IMR-90 (cell line): ENCODE measurements around the gene MTUS2. TPM values are rescaled to one million over a fixed set of nuclear protein-coding genes. Genes with fewer than 3 reads are reported as not detected.

Source experiments
- ATAC-seq: fragments of 200-7000 bp; cut with Tn5 transposase; 2 replicates; pipeline ENCODE4 v1.9.1; 2020; ENCODE audit warnings: low read depth, mild to moderate bottlenecking, moderate library complexity
- BruUV-seq: library from RNA; stranded (reverse); fragments of 400-500 nt; replicated peaks from 2 replicates; lab custom pipeline; 2021; lab: Mats Ljungman, UMichigan
- CTCF ChIA-PET: fragments of 300-600 bp; formaldehyde crosslinking; extraction: SDS; loops from one replicate; lab custom pipeline; 2021; ENCODE audit warnings: antibody characterized with exemption; lab: Yijun Ruan, JAX
- POLR2A ChIA-PET: fragments of 300-600 bp; sonication (Branson Sonifier 250); formaldehyde crosslinking; loops from one replicate; lab custom pipeline; 2022; ENCODE audit warnings: antibody characterized with exemption; ENCODE audit not compliant: unreplicated experiment; lab: Charles Lee
- DNase-seq: peaks from one replicate; pipeline ENCODE4 v3.0.0; 2013
- H2AFZ ChIP-seq: replicated peaks from 2 replicates; pipeline ENCODE3; 2013; ENCODE audit warnings: low read length, mild to moderate bottlenecking; ENCODE audit not compliant: poor library complexity
- H2AK5ac ChIP-seq: 2 replicates; pipeline ENCODE4 v1.6.1; 2013; ENCODE audit warnings: low read depth, low read length, inconsistent platforms
- H2AK9ac ChIP-seq: replicated peaks from 2 replicates; pipeline ENCODE3; 2013; ENCODE audit warnings: mild to moderate bottlenecking, low read depth, low read length, moderate library complexity; ENCODE audit not compliant: poor library complexity
- H2BK120ac ChIP-seq: 2 replicates; pipeline ENCODE4 v1.6.1; 2013; ENCODE audit warnings: low read depth, low read length, inconsistent platforms
- H2BK15ac ChIP-seq: 3 replicates; pipeline ENCODE4 v1.6.1; 2013; ENCODE audit warnings: low read depth, low read length, inconsistent platforms
- H2BK20ac ChIP-seq: 2 replicates; pipeline ENCODE4 v1.6.1; 2013; ENCODE audit warnings: low read depth, mild to moderate bottlenecking, inconsistent platforms, low read length, moderate library complexity
- H2BK5ac ChIP-seq: 2 replicates; pipeline ENCODE4 v1.6.1; 2013; ENCODE audit warnings: mild to moderate bottlenecking, low read depth, low read length, inconsistent platforms; ENCODE audit not compliant: poor library complexity, severe bottlenecking
- H3K14ac ChIP-seq: replicated peaks from 2 replicates; pipeline ENCODE4 v1.6.1; 2013; ENCODE audit warnings: low read depth, low read length, inconsistent platforms
- H3K18ac ChIP-seq: 2 replicates; pipeline ENCODE4 v1.6.1; 2013; ENCODE audit warnings: low read depth, low read length, control low read depth
- H3K23ac ChIP-seq: 2 replicates; pipeline ENCODE4 v1.6.1; 2013; ENCODE audit warnings: low read depth, low read length, inconsistent platforms
- H3K27ac ChIP-seq: 2 replicates; pipeline ENCODE4 v1.5.1; 2013; ENCODE audit warnings: mild to moderate bottlenecking, control low read depth, low read length; ENCODE audit not compliant: insufficient read depth
- H3K27me3 ChIP-seq: 2 replicates; pipeline ENCODE4 v1.6.1; 2013; ENCODE audit warnings: low read length; ENCODE audit not compliant: control insufficient read depth, insufficient read depth
- H3K36me3 ChIP-seq: 2 replicates; pipeline ENCODE4 v1.6.1; 2013; ENCODE audit warnings: low read length, mixed read lengths; ENCODE audit not compliant: control insufficient read depth, insufficient read depth
- H3K4ac ChIP-seq: 2 replicates; pipeline ENCODE4 v1.6.1; 2013; ENCODE audit warnings: low read depth, low read length, inconsistent platforms
- H3K4me1 ChIP-seq: 2 replicates; pipeline ENCODE4 v1.6.1; 2013; ENCODE audit warnings: low read length, mixed read lengths; ENCODE audit not compliant: control insufficient read depth, insufficient read depth
- H3K4me2 ChIP-seq: 2 replicates; pipeline ENCODE4 v1.6.1; 2013; ENCODE audit warnings: low read depth, mild to moderate bottlenecking, control low read depth, low read length, moderate library complexity
- H3K4me3 ChIP-seq: 2 replicates; pipeline ENCODE4 v1.5.1; 2013; ENCODE audit warnings: low read depth, mild to moderate bottlenecking, control low read depth, low read length, moderate library complexity; ENCODE audit not compliant: insufficient read depth
- H3K56ac ChIP-seq: 2 replicates; pipeline ENCODE4 v1.6.1; 2013; ENCODE audit warnings: low read length, inconsistent platforms; ENCODE audit not compliant: insufficient read depth; ENCODE audit errors: extremely low read depth
- H3K79me1 ChIP-seq, 2 experiments: 2 replicates each; pipeline ENCODE4 v1.6.1; 2013; ENCODE audit warnings: low read length in 2 of 2, inconsistent platforms in 1 of 2, low read depth in 1 of 2
- H3K9ac ChIP-seq: 2 replicates; pipeline ENCODE4 v1.6.1; 2013; ENCODE audit warnings: low read depth, low read length, control low read depth
- H3K9me1 ChIP-seq: 2 replicates; pipeline ENCODE4 v1.6.1; 2013; ENCODE audit warnings: low read length, inconsistent platforms; ENCODE audit not compliant: insufficient read depth
- H3K9me3 ChIP-seq: 2 replicates; pipeline ENCODE4 v1.6.1; 2013; ENCODE audit warnings: low read length; ENCODE audit not compliant: control insufficient read depth, insufficient read depth
- H4K20me1 ChIP-seq: 2 replicates; pipeline ENCODE4 v1.6.1; 2013; ENCODE audit warnings: low read length, inconsistent platforms; ENCODE audit not compliant: insufficient read depth
- H4K5ac ChIP-seq: 2 replicates; pipeline ENCODE4 v1.6.1; 2013; ENCODE audit warnings: mild to moderate bottlenecking, low read depth, low read length, control low read depth
- H4K8ac ChIP-seq, 2 experiments: 2 replicates each; pipeline ENCODE4 v1.6.1; 2013; ENCODE audit warnings: low read depth in 2 of 2, low read length in 2 of 2, control low read depth in 1 of 2, inconsistent platforms in 1 of 2
- H4K91ac ChIP-seq: 2 replicates; pipeline ENCODE4 v1.6.1; 2013; ENCODE audit warnings: low read depth, low read length, inconsistent platforms; ENCODE audit not compliant: insufficient read depth
- CEBPB ChIP-seq: IDR thresholded peaks from 2 replicates; pipeline ENCODE4 v1.6.1; 2012; ENCODE audit warnings: low read depth, low read length, improper control_type of control experiment
- MAFK ChIP-seq: IDR thresholded peaks from 2 replicates; pipeline ENCODE4 v1.6.1; 2012; ENCODE audit warnings: low read depth, low read length, improper control_type of control experiment
- WGBS, 2 experiments: methylation state at CpG; one replicate each; pipeline versions ENCODE4 v1.1.5 to v1.1.7; 2013; ENCODE audit warnings: missing lambda C conversion rate in 2 of 2; ENCODE audit not compliant: insufficient read length in 1 of 2; ENCODE audit errors: extremely low coverage in 2 of 2; 5-methylcytosine and 5-hydroxymethylcytosine counted together
- dilution Hi-C: fragments of 300-500 bp; cut with HindIII; formaldehyde crosslinking; loops from one replicate; pipeline ENCODE4 v1.14.3; 2018; ENCODE audit warnings: low sequenced_read_pairs; ENCODE audit not compliant: unreplicated experiment
- in situ Hi-C: fragments of 300-500 bp; cut with MboI; formaldehyde crosslinking; loops from 3 replicates; pipeline ENCODE4 v1.14.3; 2019; ENCODE audit warnings: low sequenced_read_pairs, inconsistent platforms, mixed read lengths
- intact Hi-C: fragments of 100-400 bp; cut with micrococcal nuclease; formaldehyde crosslinking; loops from 2 replicates; pipeline ENCODE4 v1.10.0; 2022
- polyA plus RNA-seq, 3 experiments: library from polyadenylated mRNA; depleted of rRNA; stranded (reverse); fragments of >200 nt; gene quantifications; 2 replicates each; pipeline ENCODE4 v1.2.3, GENCODE V29; 2012; ENCODE audit warnings: low replicate concordance in 1 of 3
- total RNA-seq: library from RNA; depleted of rRNA; stranded (reverse); fragments of >200 nt; gene quantifications from 2 replicates; pipeline ENCODE4 v1.2.3, GENCODE V29; 2012

MTUS2 gene
- total and polyA plus RNA-seq, 2 of the 4 experiments (the other 2 are of a cell fraction), result under 0.01 to 0.02 TPM

DNA sequence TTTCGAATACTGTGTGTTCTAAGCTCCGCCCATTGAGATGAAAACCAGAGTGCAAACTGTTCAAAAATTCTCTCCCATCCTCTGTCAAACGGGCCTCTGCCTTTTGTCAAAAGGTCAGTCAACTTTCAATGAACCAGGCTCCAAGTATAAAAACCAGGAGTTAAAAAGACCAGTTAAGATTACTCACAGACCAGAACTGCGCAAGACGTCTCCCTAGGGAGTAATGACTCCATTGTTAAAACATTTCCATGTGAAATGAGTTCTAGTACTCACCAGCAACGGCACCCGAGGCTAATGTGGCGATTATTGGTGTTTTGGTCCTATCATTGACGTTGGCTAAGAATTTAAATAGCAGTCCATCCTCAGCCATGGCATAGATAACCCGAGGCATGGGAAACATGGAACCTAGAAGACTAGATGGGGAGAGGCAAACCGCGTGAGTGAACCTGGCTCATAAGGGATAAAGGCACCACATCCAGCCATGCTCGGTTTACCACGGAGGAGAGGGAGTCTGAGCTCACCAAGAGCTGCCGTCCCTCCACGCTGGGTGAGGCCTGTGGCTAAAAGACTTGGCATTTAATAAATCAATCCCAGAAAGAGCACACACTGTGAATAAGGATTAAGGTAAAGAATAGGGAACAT lies 702.0 kb downstream of the MTUS2 start:
- H3K56ac ChIP-seq, result no peak overlapping the region
- no peak overlapping the region for H2AK5ac ChIP-seq
- H3K27ac ChIP-seq, result no peak overlapping the region
- no peak overlapping the region for H3K4ac ChIP-seq
- peak overlapping the region; percentile 5; the same call in 1 of the 2 replicates for H2BK120ac ChIP-seq
- peaks cover 6% of the 10 kb centered on the region; the same call in 1 of the 2 replicates for H4K20me1 ChIP-seq
- H3K4me2 ChIP-seq, result no peak overlapping the region
- no peak overlapping the region for H3K18ac ChIP-seq
- ATAC-seq (no peak), DNase-seq (peak; percentile 61)
- BruUV-seq, result no TSS peak
- H3K9me3 ChIP-seq, result no peaks in the 10 kb centered on the region
- H4K91ac ChIP-seq, result no peak overlapping the region
- WGBS, 2 experiments, result 100% methylated on average over 1 of the region's 16 CpGs; no CpG with 5 or more reads in 1 of the 2 experiments
- H2BK15ac ChIP-seq, result no peak overlapping the region
- CTCF ChIA-PET, result interaction anchor here (0.5 kb wide), 1 partner anchor 691 kb away, joined by 3 read pairs; no protein-coding TSS in a partner anchor
- H2BK20ac ChIP-seq, result no peak overlapping the region
- H3K27me3 ChIP-seq, result no peaks in the 10 kb centered on the region
- TF ChIP-seq MAFK (no peak), CEBPB (peak; percentile 26; the same call in 1 of the 2 replicates)
- dilution Hi-C loops (no loop called here), intact Hi-C loops (loop anchor here (5.0 kb wide), 1 partner anchor 70 kb away; no protein-coding TSS in a partner anchor), in situ Hi-C loops (no loop called here)
- peaks cover 52% of the 10 kb centered on the region for H3K36me3 ChIP-seq
- no peak overlapping the region for H3K9ac ChIP-seq
- POLR2A ChIA-PET, result no interaction called here
- peaks cover 33 to 52% of the 10 kb centered on the region in 2 experiments for H3K79me1 ChIP-seq
- H2BK5ac ChIP-seq, result no peak overlapping the region
- no peak overlapping the region for H3K14ac ChIP-seq
- no peak overlapping the region for H3K4me3 ChIP-seq
- H3K9me1 ChIP-seq, result peaks cover 14% of the 10 kb centered on the region
- no peak overlapping the region for H2AK9ac ChIP-seq
- no peak overlapping the region for H3K23ac ChIP-seq
- no peak overlapping the region for H4K8ac ChIP-seq
- no peak overlapping the region for H2AFZ ChIP-seq
- peaks cover 7% of the 10 kb centered on the region for H3K4me1 ChIP-seq
- H4K5ac ChIP-seq, result no peak overlapping the region
